KBM-7 (cell line): ENCODE measurements around the gene PI4KB.
"Not testable (repeated sequence)": the region's sequence is repeated elsewhere in the genome, so short reads cannot be mapped to it uniquely, and the experiment has no call there.

ENCODE experiments used
- DNase-seq: peaks from one replicate; pipeline ENCODE4 v3.0.0-alpha.2; 2015
- in situ Hi-C: fragments of 300-500 bp; cut with MboI; formaldehyde crosslinking; loops from 2 replicates; pipeline ENCODE4 v1.14.3; 2020; ENCODE audit warnings: low sequenced_read_pairs, low pct_unique_long_range_greater_than_20kb, mixed read lengths

PI4KB gene

GRCh38 chr1:151284013-151284577, 43.1 kb downstream of the PI4KB start:
- in situ Hi-C loops, result no loop called here
- no peak for DNase-seq

DNA sequence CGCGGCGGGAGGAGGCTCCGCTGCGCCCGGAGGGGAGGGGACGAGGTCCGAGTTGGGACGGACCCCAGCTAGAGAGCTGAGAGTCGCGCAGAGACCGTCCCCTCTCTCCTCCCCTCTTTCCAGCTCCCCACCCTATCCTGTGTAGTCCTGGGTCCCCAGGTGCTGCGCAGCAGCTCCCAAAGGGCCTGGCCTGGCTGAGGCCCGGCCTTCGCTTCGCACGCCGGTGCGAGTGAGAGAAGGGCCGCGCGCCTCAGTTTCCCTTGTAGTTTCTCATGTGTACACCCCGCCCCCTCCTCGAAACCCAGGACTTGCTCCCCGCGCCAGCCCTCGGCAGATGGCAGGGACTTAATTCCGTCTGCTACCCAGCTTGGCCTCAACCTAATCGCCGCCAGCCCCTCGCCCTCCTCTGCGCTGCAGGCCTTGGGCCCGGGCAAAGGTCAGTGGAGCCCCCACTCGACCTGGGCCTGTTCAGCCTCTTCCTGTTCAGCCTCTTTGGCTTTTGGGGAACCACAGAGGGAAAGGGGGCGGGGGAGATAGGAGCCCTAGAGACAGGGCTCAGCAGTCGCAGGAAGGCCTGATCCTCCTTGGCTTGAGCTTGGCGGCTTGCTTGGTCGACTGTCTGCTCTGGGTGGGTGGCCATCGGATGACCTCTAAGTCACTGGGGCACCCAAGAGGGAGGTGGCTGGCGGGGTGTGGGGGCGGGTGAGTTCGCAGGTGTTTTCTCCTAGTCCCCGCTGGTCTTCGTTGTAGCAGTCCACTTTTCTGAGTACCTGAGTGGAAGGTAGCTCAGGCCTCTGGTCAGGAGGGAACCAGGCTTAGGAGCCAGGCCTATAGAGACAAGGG, 44.1 kb downstream of the PI4KB start:
- peak; percentile 35 for DNase-seq
- in situ Hi-C loops, result no loop called here

GRCh38 chr1:151281969-151282882, 45.0 kb downstream of the PI4KB start, which contains the start of gene ZNF687:
TSS of gene ZNF687 (plus strand) at chr1:151282299. CDS start at chr1:151286292, 3,993 bp downstream.
- peak; percentile 100 for DNase-seq
- in situ Hi-C loops, result no loop called here

- in situ Hi-C loops, result no loop called here
- peak; percentile 100 for DNase-seq
Measured at GRCh38 chr1:151281225-151281968, 45.8 kb downstream of the PI4KB start.

DNA sequence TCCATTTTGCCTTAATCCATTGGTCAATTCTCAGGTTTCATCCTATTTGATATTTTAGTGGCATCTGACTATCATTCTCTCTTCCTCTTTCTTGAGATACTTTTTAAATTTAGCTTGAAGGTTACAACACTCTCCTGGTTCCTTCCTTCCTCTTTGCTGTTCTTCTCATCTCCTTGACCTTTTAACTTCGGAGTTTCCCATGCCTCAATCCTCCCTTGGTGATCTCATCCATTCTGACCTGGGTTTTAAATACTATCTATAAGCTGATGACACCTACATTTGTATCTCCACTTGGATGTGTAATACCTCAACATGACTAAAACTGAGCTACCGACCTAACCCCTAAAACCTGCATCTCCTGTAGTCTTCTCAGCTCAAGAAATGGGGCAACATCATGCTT, 50.0 kb downstream of the PI4KB start:
- in situ Hi-C loops, result no loop called here
- DNase-seq, result peak; percentile 78

GRCh38 chr1:151275341-151275740, 51.9 kb downstream of the PI4KB start:
- in situ Hi-C loops, result not testable (repeated sequence)

DNA sequence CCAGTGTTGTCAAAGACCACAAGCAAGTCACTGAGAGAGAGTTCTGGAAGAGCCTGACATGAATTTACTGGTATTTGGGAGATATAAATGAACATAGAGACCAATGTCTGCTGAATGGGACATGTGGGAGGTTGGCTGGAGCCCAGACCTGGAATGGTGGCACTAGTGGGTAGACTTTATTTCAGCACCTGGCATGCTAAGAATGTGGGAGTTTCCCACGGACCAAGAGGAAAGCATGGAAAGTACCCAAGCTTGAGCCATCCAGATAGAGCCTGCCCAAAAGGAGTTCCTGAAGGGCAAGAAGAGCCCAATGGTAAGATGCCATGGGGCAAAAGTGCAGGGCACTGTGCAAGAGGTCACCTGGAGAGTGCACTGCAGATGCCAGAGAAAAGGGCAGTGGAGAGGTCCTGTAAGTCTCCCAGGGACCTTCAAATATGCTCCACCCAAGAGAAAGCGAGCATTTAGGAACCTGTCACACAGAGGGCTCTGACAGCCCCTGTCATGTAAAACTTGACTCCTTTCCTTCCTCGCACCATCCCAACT, 53.2 kb downstream of the PI4KB start:
- in situ Hi-C loops, result no loop called here
- DNase-seq, result no peak

More at GRCh38 chr1:151275341-151275740, 51.9 kb downstream of the PI4KB start:
- not testable (repeated sequence) for DNase-seq

GRCh38 chr1:151267760-151268159, 59.5 kb downstream of the PI4KB start:
- in situ Hi-C loops, result no loop called here

GRCh38 chr1:151266821-151267220, 60.4 kb downstream of the PI4KB start:
- in situ Hi-C loops, result no loop called here
- DNase-seq, result no peak

More at GRCh38 chr1:151267760-151268159, 59.5 kb downstream of the PI4KB start:
- DNase-seq, result no peak

GRCh38 chr1:151266315-151266714, 60.9 kb downstream of the PI4KB start:
- in situ Hi-C loops, result no loop called here

GRCh38 chr1:151265446-151266236, 61.6 kb downstream of the PI4KB start:
- in situ Hi-C loops, result no loop called here
- DNase-seq, result no peak

More at GRCh38 chr1:151266315-151266714, 60.9 kb downstream of the PI4KB start:
- DNase-seq, result no peak

GRCh38 chr1:151259351-151259750, 67.9 kb downstream of the PI4KB start:
- in situ Hi-C loops, result no loop called here
- no peak for DNase-seq

DNA sequence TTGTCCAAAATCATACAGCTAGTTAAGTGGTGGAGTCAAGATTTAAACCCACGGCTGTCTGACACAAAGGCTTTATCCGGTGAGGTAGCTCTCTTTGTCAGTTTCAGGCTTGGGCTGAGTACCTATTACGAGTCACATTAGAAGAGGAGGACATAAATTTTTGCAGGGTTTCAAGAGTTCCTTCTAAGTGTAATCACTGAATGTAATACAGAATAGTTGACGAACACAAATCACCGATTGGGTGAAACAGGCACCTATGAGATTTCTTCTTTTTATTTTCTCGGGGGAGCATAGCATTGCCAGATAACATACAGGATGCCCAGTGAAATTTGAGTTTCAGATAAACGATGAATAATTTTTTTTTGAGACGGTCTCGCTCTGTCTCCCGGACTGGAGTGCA, 71.8 kb downstream of the PI4KB start:
- in situ Hi-C loops, result no loop called here
- no peak for DNase-seq

DNA sequence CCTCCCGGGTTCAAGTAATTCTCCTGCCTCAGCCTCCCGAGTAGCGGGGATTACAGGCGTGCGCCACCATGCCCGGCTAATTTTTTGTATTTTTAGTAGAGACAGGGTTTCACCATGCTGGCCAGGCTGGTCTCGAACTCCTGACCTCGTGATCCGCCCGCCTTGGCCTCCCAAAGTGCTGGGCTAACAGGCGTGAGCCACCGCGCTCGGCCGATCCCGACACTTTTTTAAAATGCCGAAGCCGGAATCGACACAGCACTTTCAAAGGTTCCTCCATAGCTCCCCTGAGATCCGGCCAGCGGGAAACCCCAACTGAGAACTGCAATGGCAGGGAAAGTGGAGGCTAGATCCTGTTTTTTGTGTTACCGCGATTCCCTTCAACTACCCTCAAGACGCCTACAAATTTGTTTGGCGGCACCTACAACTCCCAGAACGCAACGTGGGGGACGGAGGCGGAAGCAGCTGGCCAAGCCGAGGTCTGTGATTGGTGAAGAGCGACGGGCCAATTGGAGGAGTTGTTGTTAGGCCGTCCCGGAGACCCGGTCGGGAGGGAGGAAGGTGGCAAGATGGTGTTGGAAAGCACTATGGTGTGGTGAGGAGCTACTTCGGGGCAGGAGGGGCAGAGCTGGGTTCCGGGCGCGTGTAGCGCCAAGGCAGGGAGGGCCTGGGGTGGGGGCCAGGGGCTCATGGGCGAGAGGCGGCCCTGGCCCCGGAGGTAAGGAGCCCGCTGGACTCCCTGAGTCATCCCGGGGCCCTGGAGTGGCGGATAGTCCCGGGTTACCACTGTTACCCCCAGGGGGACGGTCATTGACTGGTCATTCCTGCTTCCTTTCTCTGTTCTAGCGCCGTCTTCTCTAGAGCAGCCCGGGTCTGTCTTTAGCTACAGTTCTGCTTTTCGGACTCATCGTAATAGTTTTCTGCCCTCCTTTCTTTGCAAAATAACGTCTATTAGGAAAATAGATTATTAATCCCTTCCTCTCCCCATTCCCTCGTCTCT, 72.7 kb downstream of the PI4KB start, which contains the start of gene PSMD4:
Gene PSMD4 (plus strand): TSS at position 518 of the 997 bp plus-strand sequence. CDS start 49 bp downstream, at position 567.
- in situ Hi-C loops, result no loop called here
- DNase-seq, result peak; percentile 98

GRCh38 chr1:151251656-151252470, 75.4 kb downstream of the PI4KB start:
- peak; percentile 73 for DNase-seq
- in situ Hi-C loops, result no loop called here

DNA sequence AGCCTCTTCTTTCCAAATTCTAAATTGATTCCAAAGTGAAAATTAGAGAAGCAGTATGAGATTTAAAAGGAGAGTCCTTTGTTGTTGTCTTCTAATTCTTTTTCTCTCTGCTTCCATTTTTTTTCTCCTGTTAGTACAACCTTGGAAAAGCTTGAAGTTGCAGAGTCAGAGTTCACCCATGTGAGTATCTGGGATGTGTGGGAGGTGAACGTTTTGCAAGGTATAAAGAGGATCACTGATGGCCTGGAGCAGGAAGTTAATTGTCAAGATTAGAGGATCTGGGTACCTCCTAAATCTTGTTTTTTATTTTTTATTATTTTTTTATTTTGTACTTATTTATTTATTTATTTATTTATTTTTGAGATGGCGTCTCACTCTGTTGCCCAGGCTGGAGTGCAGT, 80.4 kb downstream of the PI4KB start:
- DNase-seq, result no peak
- in situ Hi-C loops, result no loop called here
